ENCODE data around the gene CHST15.
A peak's percentile ranks its signal among the peaks of the same experiment; 100 is the strongest.

The CHST15 gene

DNA sequence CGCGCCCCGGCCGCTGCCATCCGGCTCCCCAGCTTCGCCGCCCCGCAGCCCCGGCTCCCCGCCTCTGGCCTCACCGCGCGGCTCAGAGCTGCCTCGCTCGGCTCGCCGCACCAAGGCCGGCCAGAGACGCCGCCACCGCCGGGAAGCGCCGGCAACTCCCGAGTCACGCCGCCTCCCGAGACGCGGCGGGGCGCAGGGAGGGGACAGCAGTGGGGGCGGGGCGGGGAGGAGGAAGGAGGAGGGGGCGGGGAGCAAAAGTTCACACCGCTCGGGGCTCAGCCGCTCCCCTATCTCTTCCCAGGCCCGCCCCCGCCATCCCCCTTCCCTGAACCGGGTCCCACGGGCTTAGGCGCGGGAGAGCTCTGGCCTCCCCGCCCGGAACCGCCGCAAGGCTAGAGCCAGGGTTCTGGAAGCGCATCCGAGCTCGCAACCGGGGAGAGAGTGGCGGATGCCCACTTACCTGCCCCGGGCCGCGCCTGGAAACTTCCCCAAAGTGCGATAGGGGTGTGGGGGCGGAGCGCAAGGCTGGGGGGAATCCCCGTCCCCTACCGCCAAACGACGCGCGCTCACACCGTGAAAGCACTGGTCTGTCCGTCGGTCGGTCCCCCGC lies 1.0 kb downstream of the CHST15 start:
- Histone ChIP-seq H3F3A (ENCODE audit: control insufficient read depth, insufficient read depth) (peaks cover 8% of the 10 kb centered on the region), H3K36me3 (ENCODE audit: control insufficient read depth, low read length) (peaks cover 43% of the 10 kb centered on the region), H3K79me2 (ENCODE audit: control insufficient read depth, low read length) (peaks cover 68% of the 10 kb centered on the region), H4K20me1 (ENCODE audit: control insufficient read depth, insufficient read depth, low read depth, low read length) (peaks cover 12% of the 10 kb centered on the region; the same call in 1 of the 2 replicates), H3K4me1 (ENCODE audit: control insufficient read depth, low read length) (peaks cover 60% of the 10 kb centered on the region), H3K27me3 (ENCODE audit: control insufficient read depth, low read length) (no peaks in the 10 kb centered on the region; the same call in 1 of the 2 replicates), H3K4me3 (ENCODE audit: low read length) (peak overlapping the region; percentile 95), H3K9me2 (replicated peaks; ENCODE audit: control insufficient read depth, low read length) (no peaks in the 10 kb centered on the region), H3K27ac (ENCODE audit: low read depth, low read length) (peak overlapping the region; percentile 73), H3K4me2 (ENCODE audit: low read length) (peak overlapping the region; percentile 90), H3K9me3 (ENCODE audit: control insufficient read depth, insufficient read depth, low read length) (peaks cover 6% of the 10 kb centered on the region)
- TF ChIP-seq, protein P1, sequence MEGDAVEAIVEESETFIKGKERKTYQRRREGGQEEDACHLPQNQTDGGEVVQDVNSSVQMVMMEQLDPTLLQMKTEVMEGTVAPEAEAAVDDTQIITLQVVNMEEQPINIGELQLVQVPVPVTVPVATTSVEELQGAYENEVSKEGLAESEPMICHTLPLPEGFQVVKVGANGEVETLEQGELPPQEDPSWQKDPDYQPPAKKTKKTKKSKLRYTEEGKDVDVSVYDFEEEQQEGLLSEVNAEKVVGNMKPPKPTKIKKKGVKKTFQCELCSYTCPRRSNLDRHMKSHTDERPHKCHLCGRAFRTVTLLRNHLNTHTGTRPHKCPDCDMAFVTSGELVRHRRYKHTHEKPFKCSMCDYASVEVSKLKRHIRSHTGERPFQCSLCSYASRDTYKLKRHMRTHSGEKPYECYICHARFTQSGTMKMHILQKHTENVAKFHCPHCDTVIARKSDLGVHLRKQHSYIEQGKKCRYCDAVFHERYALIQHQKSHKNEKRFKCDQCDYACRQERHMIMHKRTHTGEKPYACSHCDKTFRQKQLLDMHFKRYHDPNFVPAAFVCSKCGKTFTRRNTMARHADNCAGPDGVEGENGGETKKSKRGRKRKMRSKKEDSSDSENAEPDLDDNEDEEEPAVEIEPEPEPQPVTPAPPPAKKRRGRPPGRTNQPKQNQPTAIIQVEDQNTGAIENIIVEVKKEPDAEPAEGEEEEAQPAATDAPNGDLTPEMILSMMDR (IDR thresholded peaks at IDR 0.05; ENCODE audit: low read depth, low read length, poor library complexity, severe bottlenecking) = no peak
- no peak for TF ChIP-seq EZH2phosphoT487 (IDR thresholded peaks at IDR 0.05; ENCODE audit: borderline replicate concordance, low read length)

DNA sequence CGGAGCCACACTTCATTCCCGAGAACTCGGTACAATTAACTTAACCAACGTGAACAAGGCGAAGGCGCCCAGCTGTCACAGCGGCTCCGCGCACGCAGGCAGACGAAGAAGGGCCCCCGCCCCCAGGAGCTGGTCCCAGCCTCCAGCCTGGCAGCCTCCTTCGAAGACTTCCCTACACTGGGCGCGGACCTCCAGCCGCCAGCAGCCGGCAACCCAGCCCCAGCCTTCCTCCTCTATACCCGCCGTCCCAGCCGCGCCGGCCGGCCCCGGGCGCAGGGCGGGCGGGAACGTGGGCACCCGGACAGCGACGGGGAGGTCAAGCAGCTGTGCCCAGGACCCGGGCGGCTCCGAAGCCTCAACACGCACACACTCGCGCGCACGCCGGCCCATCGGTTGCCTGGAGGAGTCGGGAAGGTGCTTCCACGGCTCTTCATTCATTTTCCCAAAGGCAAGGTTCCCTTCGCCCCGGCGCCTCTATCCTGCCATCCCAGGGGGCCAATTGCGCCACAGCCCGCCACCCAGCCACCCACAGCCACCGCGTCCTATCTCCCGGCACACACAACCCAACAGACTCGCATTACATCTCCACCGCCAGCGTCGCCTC lies 1.6 kb downstream of the CHST15 start:
- H3K4me1 ChIP-seq (ENCODE audit: control insufficient read depth, low read length) = peaks cover 66% of the 10 kb centered on the region
- H3K27ac ChIP-seq (ENCODE audit: low read depth, low read length) = peak overlapping the region; percentile 73
- H3K4me3 ChIP-seq (ENCODE audit: low read length) = peak overlapping the region; percentile 95
- H3K36me3 ChIP-seq (ENCODE audit: control insufficient read depth, low read length) = peaks cover 49% of the 10 kb centered on the region
- peaks cover 10% of the 10 kb centered on the region for H3F3A ChIP-seq (ENCODE audit: control insufficient read depth, insufficient read depth)
- H3K9me2 ChIP-seq (replicated peaks; ENCODE audit: control insufficient read depth, low read length) = no peaks in the 10 kb centered on the region
- H3K79me2 ChIP-seq (ENCODE audit: control insufficient read depth, low read length) = peaks cover 74% of the 10 kb centered on the region
- TF ChIP-seq, protein P1 (IDR thresholded peaks at IDR 0.05; ENCODE audit: low read depth, low read length, poor library complexity, severe bottlenecking) = no peak
- TF ChIP-seq EZH2phosphoT487 (IDR thresholded peaks at IDR 0.05; ENCODE audit: borderline replicate concordance, low read length) = no peak
- no peaks in the 10 kb centered on the region; the same call in 1 of the 2 replicates for H3K27me3 ChIP-seq (ENCODE audit: control insufficient read depth, low read length)
- H3K9me3 ChIP-seq (ENCODE audit: control insufficient read depth, insufficient read depth, low read length) = peaks cover 6% of the 10 kb centered on the region
- H3K4me2 ChIP-seq (ENCODE audit: low read length) = peak overlapping the region; percentile 90
- peaks cover 12% of the 10 kb centered on the region; the same call in 1 of the 2 replicates for H4K20me1 ChIP-seq (ENCODE audit: control insufficient read depth, insufficient read depth, low read depth, low read length)

- H3K27ac ChIP-seq (ENCODE audit: low read depth, low read length) = no peak overlapping the region
- no peaks in the 10 kb centered on the region for H3K9me3 ChIP-seq (ENCODE audit: control insufficient read depth, insufficient read depth, low read length)
- H3K4me2 ChIP-seq (ENCODE audit: low read length) = peak overlapping the region; percentile 90
- no peak for TF ChIP-seq EZH2phosphoT487 (IDR thresholded peaks at IDR 0.05; ENCODE audit: borderline replicate concordance, low read length)
- TF ChIP-seq, protein P1 (IDR thresholded peaks at IDR 0.05; ENCODE audit: low read depth, low read length, poor library complexity, severe bottlenecking) = no peak
- no peaks in the 10 kb centered on the region for H3K9me2 ChIP-seq (replicated peaks; ENCODE audit: control insufficient read depth, low read length)
- H3K27me3 ChIP-seq (ENCODE audit: control insufficient read depth, low read length) = no peaks in the 10 kb centered on the region; the same call in 1 of the 2 replicates
- H3K79me2 ChIP-seq (ENCODE audit: control insufficient read depth, low read length) = peaks cover 84% of the 10 kb centered on the region
- peaks cover 53% of the 10 kb centered on the region for H3K36me3 ChIP-seq (ENCODE audit: control insufficient read depth, low read length)
- peaks cover 10% of the 10 kb centered on the region for H3F3A ChIP-seq (ENCODE audit: control insufficient read depth, insufficient read depth)
- H3K4me3 ChIP-seq (ENCODE audit: low read length) = peak overlapping the region; percentile 95
- peaks cover 12% of the 10 kb centered on the region; the same call in 1 of the 2 replicates for H4K20me1 ChIP-seq (ENCODE audit: control insufficient read depth, insufficient read depth, low read depth, low read length)
- H3K4me1 ChIP-seq (ENCODE audit: control insufficient read depth, low read length) = peaks cover 76% of the 10 kb centered on the region
These were observed 2.7 kb downstream of the CHST15 start for GRCh38 chr10:124090601-124091209.
